Measurements from ENCODE around the gene KCNA1.

GRCh38 chr12:4909410-4909733 is 333 bp upstream of the KCNA1 start:
- TF ChIP-seq CTCF (IDR thresholded peaks at IDR 0.05; ENCODE audit: low read depth, low read length) (no peak), MAX (IDR thresholded peaks at IDR 0.05; ENCODE audit: low read depth, low read length) (no peak), POLR2A (IDR thresholded peaks at IDR 0.05; ENCODE audit: extremely low read depth, insufficient read length) (no peak), MYC (IDR thresholded peaks at IDR 0.05; ENCODE audit: low read depth, low read length) (no peak)
